IMR-90 (cell line): ENCODE data around the gene WSB1.

Source experiments
- CEBPB ChIP-seq: IDR thresholded peaks from 2 replicates; pipeline ENCODE4 v1.6.1; 2012; ENCODE audit warnings: low read depth, low read length, improper control_type of control experiment
- MXI1 ChIP-seq: IDR thresholded peaks from 2 replicates; pipeline ENCODE4 v1.6.1; 2012; ENCODE audit warnings: low read depth, mild to moderate bottlenecking, low read length, moderate library complexity, borderline replicate concordance
- POLR2A ChIP-seq: IDR thresholded peaks from 2 replicates; pipeline ENCODE4 v1.6.1; 2012; ENCODE audit warnings: mild to moderate bottlenecking, low read depth, low read length
- TF ChIP-seq, protein P1 (sequence below): conservative IDR thresholded peaks from 2 replicates; pipeline ENCODE4 v1.5.1; 2012; ENCODE audit warnings: mild to moderate bottlenecking, low read depth, low read length, improper control_type of control experiment

DNA sequence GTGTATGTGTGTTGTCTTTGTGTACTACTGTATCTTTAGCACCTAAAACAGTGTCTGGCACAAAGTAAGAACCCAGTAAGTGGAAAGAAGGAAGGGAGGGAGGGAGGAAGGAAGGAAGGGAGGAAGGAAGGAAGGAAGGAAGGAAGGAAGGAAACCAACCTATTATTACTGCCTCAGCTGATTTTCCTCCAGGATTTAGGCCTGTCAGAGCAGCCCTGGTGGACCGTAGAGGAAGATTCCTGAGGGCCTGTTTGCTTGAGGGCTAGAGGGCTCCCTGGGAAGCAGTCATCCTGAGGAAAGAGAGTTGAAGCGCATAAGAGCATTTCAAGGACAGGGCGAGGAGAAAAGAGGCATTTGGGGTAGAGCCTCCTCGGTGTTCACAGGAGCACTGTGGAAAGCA, 61.5 kb downstream of the WSB1 start:
- TF ChIP-seq, protein P1, sequence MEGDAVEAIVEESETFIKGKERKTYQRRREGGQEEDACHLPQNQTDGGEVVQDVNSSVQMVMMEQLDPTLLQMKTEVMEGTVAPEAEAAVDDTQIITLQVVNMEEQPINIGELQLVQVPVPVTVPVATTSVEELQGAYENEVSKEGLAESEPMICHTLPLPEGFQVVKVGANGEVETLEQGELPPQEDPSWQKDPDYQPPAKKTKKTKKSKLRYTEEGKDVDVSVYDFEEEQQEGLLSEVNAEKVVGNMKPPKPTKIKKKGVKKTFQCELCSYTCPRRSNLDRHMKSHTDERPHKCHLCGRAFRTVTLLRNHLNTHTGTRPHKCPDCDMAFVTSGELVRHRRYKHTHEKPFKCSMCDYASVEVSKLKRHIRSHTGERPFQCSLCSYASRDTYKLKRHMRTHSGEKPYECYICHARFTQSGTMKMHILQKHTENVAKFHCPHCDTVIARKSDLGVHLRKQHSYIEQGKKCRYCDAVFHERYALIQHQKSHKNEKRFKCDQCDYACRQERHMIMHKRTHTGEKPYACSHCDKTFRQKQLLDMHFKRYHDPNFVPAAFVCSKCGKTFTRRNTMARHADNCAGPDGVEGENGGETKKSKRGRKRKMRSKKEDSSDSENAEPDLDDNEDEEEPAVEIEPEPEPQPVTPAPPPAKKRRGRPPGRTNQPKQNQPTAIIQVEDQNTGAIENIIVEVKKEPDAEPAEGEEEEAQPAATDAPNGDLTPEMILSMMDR: no peak
- TF ChIP-seq CEBPB (no peak), POLR2A (no peak), MXI1 (no peak)
